CD14-positive monocyte (primary cell): Measurements from ENCODE around the gene RNF17. TPM values are rescaled to one million over a fixed set of nuclear protein-coding genes. Genes with fewer than 3 reads are reported as not detected.

Source experiments
- DNase-seq, 3 donors: peaks; one replicate each; pipeline ENCODE4 v3.0.0-alpha.2; 2011 to 2022
- H2AFZ ChIP-seq: 2 replicates; pipeline ENCODE4 v1.6.0; 2012; ENCODE audit warnings: mild to moderate bottlenecking, low read depth, low read length, inconsistent platforms; ENCODE audit not compliant: insufficient read depth, poor library complexity, severe bottlenecking
- H3K27ac ChIP-seq, 2 donors: 1 replicate in 1 of 2; 2 replicates in 1 of 2; pipeline ENCODE4 v1.5.1; 2012 to 2013; ENCODE audit warnings: low read length in 2 of 2, control low read depth in 1 of 2, inconsistent platforms in 1 of 2, low read depth in 1 of 2, mild to moderate bottlenecking in 1 of 2
- H3K27me3 ChIP-seq, 2 donors: one replicate each; pipeline versions ENCODE4 v1.6.0 to v1.6.1; 2011 to 2013; ENCODE audit warnings: low read length in 2 of 2; ENCODE audit not compliant: control insufficient read depth in 2 of 2, insufficient read depth in 2 of 2
- H3K36me3 ChIP-seq, 2 donors: replicated peaks in 1 of 2; 1 replicate in 1 of 2; 2 replicates in 1 of 2; pipeline versions ENCODE4 v1.5.1 to v1.6.1; 2012 to 2013; ENCODE audit warnings: low read length in 2 of 2, control low read depth in 1 of 2, inconsistent platforms in 1 of 2, mild to moderate bottlenecking in 1 of 2; ENCODE audit not compliant: insufficient read depth in 2 of 2, control insufficient read depth in 1 of 2
- H3K4me1 ChIP-seq, 2 donors: 1 replicate in 1 of 2; 2 replicates in 1 of 2; pipeline versions ENCODE4 v1.5.1 to v1.6.1; 2012 to 2013; ENCODE audit warnings: low read length in 2 of 2, control low read depth in 1 of 2, inconsistent platforms in 1 of 2, mild to moderate bottlenecking in 1 of 2, moderate library complexity in 1 of 2; ENCODE audit not compliant: insufficient read depth in 2 of 2, control insufficient read depth in 1 of 2
- H3K4me2 ChIP-seq: replicated peaks from 2 replicates; pipeline ENCODE3; 2012; ENCODE audit warnings: low read length, moderate library complexity, mild to moderate bottlenecking; ENCODE audit not compliant: poor library complexity, severe bottlenecking; ENCODE audit errors: extremely low read depth
- H3K4me3 ChIP-seq, 3 experiments: fragments of 200-600 bp in 1 of 3; sonication (generic) in 1 of 3; replicated peaks in 1 of 3; 1 replicate in 2 of 3; 2 replicates in 1 of 3; pipeline ENCODE4 v1.5.1; 2011 to 2013; ENCODE audit warnings: low read length in 3 of 3, mild to moderate bottlenecking in 3 of 3, control low read depth in 2 of 3, low read depth in 2 of 3, inconsistent platforms in 1 of 3, moderate library complexity in 1 of 3
- H3K79me2 ChIP-seq: 2 replicates; pipeline ENCODE4 v1.6.0; 2012; ENCODE audit warnings: mild to moderate bottlenecking, control low read depth, inconsistent platforms, low read length, moderate library complexity; ENCODE audit not compliant: insufficient read depth
- H3K9ac ChIP-seq: 2 replicates; pipeline ENCODE4 v1.6.0; 2017; ENCODE audit warnings: low read length, mild to moderate bottlenecking; ENCODE audit not compliant: insufficient read depth, poor library complexity, severe bottlenecking
- H3K9me3 ChIP-seq, 2 donors: replicated peaks in 1 of 2; 1 replicate in 1 of 2; 2 replicates in 1 of 2; pipeline versions ENCODE4 v1.5.1 to v1.6.1; 2012 to 2013; ENCODE audit warnings: low read length in 2 of 2, control low read depth in 1 of 2; ENCODE audit not compliant: control insufficient read depth in 1 of 2, insufficient read depth in 1 of 2
- H4K20me1 ChIP-seq: 2 replicates; pipeline ENCODE4 v1.6.0; 2012; ENCODE audit warnings: mild to moderate bottlenecking, low read length, control low read depth, moderate library complexity; ENCODE audit not compliant: insufficient read depth
- H3K27ac Mint-ChIP-seq, 7 donors: one replicate each; pipeline ENCODE4 v1.8.0; 2020; ENCODE audit warnings: mild to moderate bottlenecking in 7 of 7, mixed read lengths in 7 of 7, moderate library complexity in 6 of 7, inconsistent platforms in 2 of 7
- H3K27me3 Mint-ChIP-seq, 3 donors: one replicate each; pipeline ENCODE4 v1.8.0; 2021 to 2022; ENCODE audit warnings: low read depth in 3 of 3, mild to moderate bottlenecking in 3 of 3, mixed read lengths in 3 of 3, moderate library complexity in 3 of 3, inconsistent platforms in 1 of 3
- H3K36me3 Mint-ChIP-seq, 2 donors: one replicate each; pipeline ENCODE4 v1.8.0; 2020; ENCODE audit warnings: mixed read lengths in 2 of 2, inconsistent platforms in 1 of 2, mild to moderate bottlenecking in 1 of 2
- H3K4me1 Mint-ChIP-seq: one replicate; pipeline ENCODE4 v1.8.0; 2020; ENCODE audit warnings: mild to moderate bottlenecking, mixed read lengths
- H3K4me3 Mint-ChIP-seq, 2 donors: one replicate each; pipeline ENCODE4 v1.8.0; 2020; ENCODE audit warnings: mild to moderate bottlenecking in 2 of 2, mixed read lengths in 2 of 2, moderate library complexity in 1 of 2
- H3K9me3 Mint-ChIP-seq, 7 donors: one replicate each; pipeline ENCODE4 v1.8.0; 2020 to 2022; ENCODE audit warnings: mixed read lengths in 7 of 7, mild to moderate bottlenecking in 6 of 7, moderate library complexity in 6 of 7, inconsistent platforms in 2 of 7
- CTCF ChIP-seq: fragments of 200-600 bp; IDR thresholded peaks from one replicate; pipeline ENCODE4 v1.8.0; 2022; ENCODE audit warnings: antibody characterized with exemption, mild to moderate bottlenecking
- WGBS: methylation state at CpG from one replicate; pipeline ENCODE4 v1.1.5; 2013; ENCODE audit warnings: missing lambda C conversion rate; ENCODE audit not compliant: insufficient coverage; 5-methylcytosine and 5-hydroxymethylcytosine counted together
- intact Hi-C, 2 donors: fragments of 100-400 bp; cut with micrococcal nuclease; formaldehyde crosslinking; loops; one replicate each; pipeline versions ENCODE4 v1.15.0 to v1.15.1; 2023
- polyA plus RNA-seq, 3 donors: library from polyadenylated mRNA; depleted of rRNA in 1 of 3; unstranded in 2 of 3; stranded (reverse) in 1 of 3; fragments of 300-500 nt in 2 of 3; fragments of >200 nt in 1 of 3; fragmentation: Illumina TruSeq in 2 of 3; gene quantifications; 1 replicate in 2 of 3; 2 replicates in 1 of 3; pipeline ENCODE4 v1.2.3, GENCODE V29; 2012 to 2021

RNF17 gene
- polyA plus RNA-seq, 3 donors: not detected

- Mint-ChIP-seq H3K27me3 (peaks cover 25 to 33% (median 31%) of the 10 kb centered on the region in 3 donors), H3K4me1 (peaks cover 7% of the 10 kb centered on the region), H3K36me3 (no peaks in the 10 kb centered on the region), H3K27ac (no peak overlapping the region), H3K4me3 (no peak overlapping the region), H3K9me3 (peaks cover 0 to 3% (median 0%) of the 10 kb centered on the region in 7 donors)
- Histone ChIP-seq H3K79me2 (no peaks in the 10 kb centered on the region), H4K20me1 (no peaks in the 10 kb centered on the region), H2AFZ (no peak overlapping the region), H3K27me3 (peaks cover 5 to 18% of the 10 kb centered on the region in 2 donors), H3K4me1 (peaks cover 0 to 2% of the 10 kb centered on the region in 2 donors), H3K9ac (no peak overlapping the region), H3K9me3 (peaks cover 0 to 9% of the 10 kb centered on the region in 2 donors), H3K4me2 (no peak overlapping the region), H3K27ac (no peak overlapping the region), H3K4me3 (no peak overlapping the region), H3K36me3 (no peaks in the 10 kb centered on the region)
- WGBS: 92% methylated on average over 2 of the region's 6 CpGs
- TF ChIP-seq CTCF: no peak
- DNase-seq: no peak
- intact Hi-C loops: no loop called here
Measured at GRCh38 chr13:24742294-24742693, 21.7 kb upstream of the RNF17 start.

GRCh38 chr13:24742977-24743376 is 21.0 kb upstream of the RNF17 start:
- H3K4me3 Mint-ChIP-seq: no peak overlapping the region
- H2AFZ ChIP-seq: no peak overlapping the region
- H3K27me3 Mint-ChIP-seq: peaks cover 30 to 40% (median 37%) of the 10 kb centered on the region in 3 donors
- intact Hi-C loops: no loop called here
- H3K4me1 ChIP-seq: peaks cover 0 to 6% of the 10 kb centered on the region in 2 donors
- no peak for DNase-seq
- TF ChIP-seq CTCF: no peak
- peaks cover 11% of the 10 kb centered on the region for H3K4me1 Mint-ChIP-seq
- no peak overlapping the region for H3K4me3 ChIP-seq
- H3K27me3 ChIP-seq: peaks cover 6 to 24% of the 10 kb centered on the region in 2 donors
- peaks cover 0 to 4% (median 0%) of the 10 kb centered on the region in 7 donors for H3K9me3 Mint-ChIP-seq
- H3K27ac ChIP-seq: no peak overlapping the region
- WGBS: 0% methylated on average over 3 of the region's 4 CpGs
- no peak overlapping the region for H3K4me2 ChIP-seq
- H4K20me1 ChIP-seq: no peaks in the 10 kb centered on the region
- H3K79me2 ChIP-seq: no peaks in the 10 kb centered on the region
- peaks cover 0 to 15% of the 10 kb centered on the region in 2 donors for H3K9me3 ChIP-seq
- H3K36me3 Mint-ChIP-seq: no peaks in the 10 kb centered on the region
- H3K36me3 ChIP-seq: no peaks in the 10 kb centered on the region
- H3K27ac Mint-ChIP-seq: peak overlapping the region in 1 of 7 donors; percentile 53
- H3K9ac ChIP-seq: no peak overlapping the region
